HCT116 (cell line): ENCODE data around the gene EEF1G. TPM values are rescaled to one million over a fixed set of nuclear protein-coding genes. Genes with fewer than 3 reads are reported as not detected.

Source experiments
- ATAC-seq: fragments of 200-7000 bp; cut with Tn5 transposase; 2 replicates; pipeline ENCODE4 v1.9.1; 2020; ENCODE audit warnings: mild to moderate bottlenecking, moderate library complexity
- BruUV-seq: library from RNA; stranded (reverse); fragments of 400-500 nt; replicated peaks from 2 replicates; lab custom pipeline; 2021; lab: Mats Ljungman, UMichigan
- CTCF ChIA-PET: fragments of 300-600 bp; sonication (Branson Sonifier 250); formaldehyde crosslinking; loops from one replicate; lab custom pipeline; 2021; ENCODE audit warnings: antibody characterized with exemption; lab: Charles Lee
- POLR2A ChIA-PET: fragments of 300-600, 350-600 bp; sonication (Branson Sonifier 250); formaldehyde crosslinking; loops from one replicate; lab custom pipeline; 2021; ENCODE audit warnings: antibody characterized with exemption; lab: Charles Lee
- RAD21 ChIA-PET, 2 experiments: fragments of 300-600 bp; sonication (Branson Sonifier 250); formaldehyde crosslinking; loops; one replicate each; lab custom pipeline; 2023; ENCODE audit warnings: low total read pairs in 2 of 2; ENCODE audit not compliant: uncharacterized antibody in 2 of 2, unreplicated experiment in 2 of 2, low non-redundant PET in 1 of 2; lab: Charles Lee
- DNase-seq: peaks from one replicate; pipeline ENCODE4 v3.0.0-alpha.2; 2010; ENCODE audit warnings: low read depth, low spot score
- H2AFZ ChIP-seq: fragments of 200-600 bp; shearing (Covaris generic), sonication (generic); 2 replicates; pipeline ENCODE4 v1.6.1; 2017; ENCODE audit warnings: low read depth, mixed run types, mixed read lengths, antibody characterized with exemption, low read length; ENCODE audit not compliant: poor library complexity, severe bottlenecking
- H3K27ac ChIP-seq: 2 replicates; pipeline ENCODE4 v1.5.1; 2012; ENCODE audit warnings: low read depth, low read length
- H3K27me3 ChIP-seq: fragments of 200-600 bp; sonication (generic); 2 replicates; pipeline ENCODE4 v1.6.1; 2016; ENCODE audit warnings: mixed run types, low read length, mixed read lengths; ENCODE audit not compliant: insufficient read depth
- H3K36me3 ChIP-seq, 2 experiments: fragments of 200-500 bp in 1 of 2; fragments of 200-600 bp in 1 of 2; sonication (Bioruptor generic) in 1 of 2; sonication (generic) in 1 of 2; 2 replicates each; pipeline versions ENCODE4 v1.5.1 to v1.6.1; 2014 to 2016; ENCODE audit warnings: low read length in 2 of 2, inconsistent platforms in 1 of 2, mixed read lengths in 1 of 2, mixed run types in 1 of 2; ENCODE audit not compliant: insufficient read depth in 2 of 2, control insufficient read depth in 1 of 2
- H3K4me1 ChIP-seq, 2 experiments: fragments of 200-600 bp in 1 of 2; sonication (generic) in 1 of 2; 2 replicates each; pipeline versions ENCODE4 v1.5.1 to v1.6.1; 2012 to 2017; ENCODE audit warnings: low read length in 2 of 2, inconsistent platforms in 1 of 2, mild to moderate bottlenecking in 1 of 2, mixed read lengths in 1 of 2, mixed run types in 1 of 2, moderate library complexity in 1 of 2; ENCODE audit not compliant: insufficient read depth in 2 of 2, control insufficient read depth in 1 of 2
- H3K4me2 ChIP-seq: fragments of 200-600 bp; sonication (generic); 2 replicates; pipeline ENCODE4 v1.6.1; 2017; ENCODE audit warnings: mixed run types, low read length, mixed read lengths
- H3K4me3 ChIP-seq, 2 experiments: fragments of 200-600 bp in 1 of 2; sonication (generic) in 1 of 2; replicated peaks in 1 of 2; 2 replicates each; pipeline ENCODE4 v1.5.1; 2011 to 2016; ENCODE audit warnings: low read length in 2 of 2, control low read depth in 1 of 2, low read depth in 1 of 2, mild to moderate bottlenecking in 1 of 2, mixed read lengths in 1 of 2, mixed run types in 1 of 2
- H3K79me2 ChIP-seq: fragments of 200-600 bp; sonication (generic); 2 replicates; pipeline ENCODE4 v1.6.1; 2017; ENCODE audit warnings: mild to moderate bottlenecking, mixed run types, low read length, moderate library complexity, mixed read lengths; ENCODE audit not compliant: insufficient read depth
- H3K9ac ChIP-seq: fragments of 200-600 bp; sonication (generic); 2 replicates; pipeline ENCODE4 v1.6.1; 2016; ENCODE audit warnings: low read length, mixed read lengths
- H3K9me2 ChIP-seq: fragments of 200-600 bp; sonication (generic), shearing (Covaris generic); 2 replicates; pipeline ENCODE4 v1.6.1; 2017; ENCODE audit warnings: mixed run types, mild to moderate bottlenecking, moderate library complexity; ENCODE audit not compliant: insufficient read depth
- H3K9me3 ChIP-seq, 2 experiments: fragments of 200-500 bp in 1 of 2; fragments of 200-600 bp in 1 of 2; sonication (Bioruptor generic) in 1 of 2; sonication (generic) in 1 of 2; 2 replicates each; pipeline ENCODE4 v1.6.1; 2014 to 2017; ENCODE audit warnings: low read length in 2 of 2, mixed read lengths in 2 of 2, inconsistent platforms in 1 of 2, low read depth in 1 of 2, mild to moderate bottlenecking in 1 of 2, mixed run types in 1 of 2, moderate library complexity in 1 of 2; ENCODE audit not compliant: control insufficient read depth in 1 of 2, insufficient read depth in 1 of 2
- H4K20me1 ChIP-seq: fragments of 200-600 bp; sonication (generic), shearing (Covaris generic); 2 replicates; pipeline ENCODE4 v1.6.1; 2017; ENCODE audit warnings: mixed run types, mild to moderate bottlenecking, moderate library complexity; ENCODE audit not compliant: insufficient read depth
- CBX3 ChIP-seq: IDR thresholded peaks from 2 replicates; pipeline ENCODE4 v1.6.1; 2012; ENCODE audit warnings: low read depth
- CTCF ChIP-seq, 3 experiments: fragments of 200-600 bp in 1 of 3; sonication (generic) in 1 of 3; IDR thresholded peaks in 2 of 3; conservative IDR thresholded peaks in 1 of 3; 2 replicates each; pipeline ENCODE4 v1.5.1; 2012 to 2017; ENCODE audit warnings: low read depth in 2 of 3, low read length in 2 of 3, antibody characterized with exemption in 1 of 3, borderline replicate concordance in 1 of 3, control low read depth in 1 of 3, mild to moderate bottlenecking in 1 of 3, mixed read lengths in 1 of 3, mixed run types in 1 of 3, moderate library complexity in 1 of 3; ENCODE audit not compliant: insufficient read depth in 1 of 3
- EGR1 ChIP-seq: IDR thresholded peaks from 2 replicates; pipeline ENCODE4 v1.6.1; 2012; ENCODE audit warnings: low read depth
- FOSL1 ChIP-seq: IDR thresholded peaks from 2 replicates; pipeline ENCODE4 v1.6.1; 2012; ENCODE audit warnings: low read depth
- JUND ChIP-seq: IDR thresholded peaks from 2 replicates; pipeline ENCODE4 v1.6.1; 2012
- MAX ChIP-seq: IDR thresholded peaks from 2 replicates; pipeline ENCODE4 v1.6.1; 2012
- POLR2A ChIP-seq: IDR thresholded peaks from 2 replicates; pipeline ENCODE4 v1.7.0; 2011; ENCODE audit warnings: borderline replicate concordance; ENCODE audit not compliant: insufficient read depth, insufficient read length; ENCODE audit errors: extremely low read depth
- POLR2AphosphoS5 ChIP-seq: IDR thresholded peaks from 2 replicates; pipeline ENCODE4 v1.6.1; 2011; ENCODE audit warnings: mild to moderate bottlenecking, low read depth, low read length, moderate library complexity
- REST ChIP-seq: IDR thresholded peaks from 2 replicates; pipeline ENCODE4 v1.6.1; 2012; ENCODE audit warnings: low read depth
- TCF7L2 ChIP-seq: IDR thresholded peaks from 2 replicates; pipeline ENCODE4 v1.7.0; 2011; ENCODE audit warnings: borderline replicate concordance, inconsistent platforms; ENCODE audit not compliant: insufficient read depth, insufficient read length; ENCODE audit errors: extremely low read depth
- YY1 ChIP-seq: IDR thresholded peaks from 2 replicates; pipeline ENCODE4 v1.6.1; 2011; ENCODE audit warnings: low read length, low read depth, moderate library complexity, mild to moderate bottlenecking; ENCODE audit not compliant: insufficient replicate concordance; ENCODE audit errors: extremely low read depth
- ZBTB33 ChIP-seq: IDR thresholded peaks from 2 replicates; pipeline ENCODE4 v1.6.1; 2011; ENCODE audit warnings: mild to moderate bottlenecking, low read length, moderate library complexity; ENCODE audit not compliant: insufficient replicate concordance; ENCODE audit errors: extremely low read depth
- intact Hi-C: fragments of 100-400 bp; cut with micrococcal nuclease; formaldehyde crosslinking; loops from 2 replicates; pipeline ENCODE4 v1.10.0; 2022
- total RNA-seq: library from RNA; stranded (reverse); gene quantifications from one replicate; pipeline ENCODE4 v1.2.1, GENCODE V29; 2021; ENCODE audit not compliant: unreplicated experiment

EEF1G gene
- total RNA-seq, 1 experiment from 2014 or later = 1,901 TPM

- peaks cover 9 to 12% of the 10 kb centered on the region in 2 experiments; a peak in 3 of 4 replicates for H3K36me3 ChIP-seq
- CTCF ChIA-PET = interaction anchor here (1.5 to 3.8 kb wide), 4 partner anchors 11 to 160 kb away, joined by 9 to 39 read pairs (median 20); no protein-coding TSS in a partner anchor
- no peaks in the 10 kb centered on the region; the same call in 1 of the 2 replicates for H4K20me1 ChIP-seq
- TSS peak; percentile 43 for BruUV-seq
- no peak for DNase-seq
- RAD21 ChIA-PET = interaction anchor here in 1 of 2 experiments (2.2 kb wide), 1 partner anchor 11 kb away, joined by 6 read pairs; no protein-coding TSS in a partner anchor
- H2AFZ ChIP-seq = no peak overlapping the region
- H3K4me1 ChIP-seq = peaks cover 74 to 90% of the 10 kb centered on the region in 2 experiments
- TF ChIP-seq POLR2A (no peak), YY1 (no peak), TCF7L2 (no peak), ZBTB33 (no peak), EGR1 (no peak), POLR2AphosphoS5 (no peak), CBX3 (no peak), MAX (no peak), REST (no peak), CTCF (IDR thresholded peaks at IDR 0.05 in 2 of 3, conservative IDR thresholded peaks at IDR 0.05 in 1 of 3; ENCODE audit: borderline replicate concordance in 1 of 3, insufficient read depth in 1 of 3, low read depth in 2 of 3, low read length in 2 of 3) (no peak), FOSL1 (no peak), JUND (no peak)
- no peaks in the 10 kb centered on the region for H3K27me3 ChIP-seq
- H3K9ac ChIP-seq = peak overlapping the region; percentile 81
- H3K9me2 ChIP-seq = no peaks in the 10 kb centered on the region
- H3K27ac ChIP-seq = peak overlapping the region; percentile 99
- ATAC-seq = no peak
- peaks cover 22% of the 10 kb centered on the region for H3K79me2 ChIP-seq
- intact Hi-C loops = loop anchor here (5.0 kb wide), 1 partner anchor 288 kb away; no protein-coding TSS in a partner anchor
- POLR2A ChIA-PET = interaction anchor here (1.4 to 3.2 kb wide), 4 partner anchors 7 to 286 kb away, joined by 6 to 16 read pairs (median 10); partner anchors contain the start of gene AHNAK
- peak overlapping the region; percentile 94 for H3K4me2 ChIP-seq
- peak overlapping the region; percentile 30 to 52 for H3K4me3 ChIP-seq
- no peaks in the 10 kb centered on the region for H3K9me3 ChIP-seq
Observed at GRCh38 chr11:62554387-62555167, 19.1 kb downstream of the EEF1G start.
